ENCODE measurements around the gene LDLRAD4.

LDLRAD4 gene

GRCh38 chr18:13491138-13491537, 272.6 kb downstream of the LDLRAD4 start:
- no peak for DNase-seq (ENCODE audit: low spot score)

GRCh38 chr18:13492314-13492713, 273.8 kb downstream of the LDLRAD4 start:
- no peak for DNase-seq (ENCODE audit: low spot score)

- DNase-seq (ENCODE audit: low spot score), result no peak
Observed at GRCh38 chr18:13493079-13493478, 274.5 kb downstream of the LDLRAD4 start.

- DNase-seq (ENCODE audit: low spot score), result no peak
Observed at GRCh38 chr18:13493725-13494124, 275.2 kb downstream of the LDLRAD4 start.

- no peak for DNase-seq (ENCODE audit: low spot score)
Observed at GRCh38 chr18:13494871-13495445, 276.4 kb downstream of the LDLRAD4 start.

GRCh38 chr18:13495961-13496360, 277.4 kb downstream of the LDLRAD4 start:
- DNase-seq (ENCODE audit: low spot score), result no peak

GRCh38 chr18:13496691-13497281, 278.2 kb downstream of the LDLRAD4 start:
- no peak for DNase-seq (ENCODE audit: low spot score)

GRCh38 chr18:13499803-13500202, 281.2 kb downstream of the LDLRAD4 start:
- no peak for DNase-seq (ENCODE audit: low spot score)

- no peak for DNase-seq (ENCODE audit: low spot score)
Observed at GRCh38 chr18:13500227-13500865, 281.8 kb downstream of the LDLRAD4 start.

- no peak for DNase-seq (ENCODE audit: low spot score)
Observed at GRCh38 chr18:13500869-13501542, 282.4 kb downstream of the LDLRAD4 start.

- DNase-seq (ENCODE audit: low spot score), result no peak
Observed at GRCh38 chr18:13501543-13501887, 283.0 kb downstream of the LDLRAD4 start.

- no peak for DNase-seq (ENCODE audit: low spot score)
Observed at GRCh38 chr18:13501891-13502290, 283.3 kb downstream of the LDLRAD4 start.

GRCh38 chr18:13502585-13502984, 284.0 kb downstream of the LDLRAD4 start:
- no peak for DNase-seq (ENCODE audit: low spot score)

- no peak for DNase-seq (ENCODE audit: low spot score)
Observed at GRCh38 chr18:13503836-13504235, 285.3 kb downstream of the LDLRAD4 start.

- no peak for DNase-seq (ENCODE audit: low spot score)
Observed at GRCh38 chr18:13505780-13506345, 287.3 kb downstream of the LDLRAD4 start.

- DNase-seq (ENCODE audit: low spot score), result no peak
Observed at GRCh38 chr18:13510594-13510993, 292.0 kb downstream of the LDLRAD4 start.

GRCh38 chr18:13511961-13512577, 293.5 kb downstream of the LDLRAD4 start:
- no peak for DNase-seq (ENCODE audit: low spot score)

- no peak for DNase-seq (ENCODE audit: low spot score)
Observed at GRCh38 chr18:13513021-13513420, 294.5 kb downstream of the LDLRAD4 start.

- DNase-seq (ENCODE audit: low spot score), result no peak
Observed at GRCh38 chr18:13513481-13513880, 294.9 kb downstream of the LDLRAD4 start.

GRCh38 chr18:13514558-13514957, 296.0 kb downstream of the LDLRAD4 start:
- DNase-seq (ENCODE audit: low spot score), result no peak

- no peak for DNase-seq (ENCODE audit: low spot score)
Observed at GRCh38 chr18:13516855-13517254, 298.3 kb downstream of the LDLRAD4 start.

GRCh38 chr18:13517369-13517768, 298.8 kb downstream of the LDLRAD4 start:
- no peak for DNase-seq (ENCODE audit: low spot score)

Measured in RKO (cell line).